OCI-LY7 (cell line): ENCODE results near the gene LCT. TPM values are rescaled to one million over a fixed set of nuclear protein-coding genes. Genes with fewer than 3 reads are reported as not detected.

Source experiments
- BruUV-seq: library from RNA; stranded (reverse); fragments of 400-500 nt; replicated peaks from 2 replicates; lab custom pipeline; 2021; lab: Mats Ljungman, UMichigan
- CTCF ChIA-PET: fragments of 300-600 bp; sonication (Branson Sonifier 250); formaldehyde crosslinking; loops from one replicate; lab custom pipeline; 2022; ENCODE audit warnings: antibody characterized with exemption; ENCODE audit not compliant: unreplicated experiment; lab: Charles Lee
- POLR2A ChIA-PET: fragments of 300-600 bp; sonication (Branson Sonifier 250); formaldehyde crosslinking; loops from one replicate; lab custom pipeline; 2022; ENCODE audit warnings: antibody characterized with exemption; lab: Charles Lee
- DNase-seq: peaks from one replicate; pipeline ENCODE4 v3.0.0-alpha.2; 2015; ENCODE audit warnings: low spot score
- H2AFZ ChIP-seq: fragments of 200-600 bp; sonication (generic), shearing (Covaris generic); 2 replicates; pipeline ENCODE4 v1.6.1; 2014; ENCODE audit warnings: mild to moderate bottlenecking, antibody characterized with exemption, low read length, moderate library complexity
- H3K27ac ChIP-seq: fragments of 200-600 bp; sonication (generic); 2 replicates; pipeline ENCODE4 v1.5.1; 2014; ENCODE audit warnings: mixed run types, low read depth, mild to moderate bottlenecking, moderate library complexity, low read length, inconsistent platforms; ENCODE audit not compliant: poor library complexity, severe bottlenecking
- H3K36me3 ChIP-seq: fragments of 200-600 bp; sonication (generic); 2 replicates; pipeline ENCODE4 v1.6.1; 2014; ENCODE audit warnings: mild to moderate bottlenecking, antibody characterized with exemption, low read length, moderate library complexity, mixed read lengths; ENCODE audit not compliant: insufficient read depth
- H3K4me1 ChIP-seq: fragments of 200-600 bp; sonication (generic); 2 replicates; pipeline ENCODE4 v1.5.1; 2014; ENCODE audit warnings: mild to moderate bottlenecking, low read length; ENCODE audit not compliant: insufficient read depth, poor library complexity, severe bottlenecking
- H3K4me2 ChIP-seq: fragments of 200-600 bp; sonication (generic); 2 replicates; pipeline ENCODE4 v1.6.1; 2014; ENCODE audit warnings: mild to moderate bottlenecking, low read length
- H3K4me3 ChIP-seq: fragments of 200-600 bp; sonication (generic); 2 replicates; pipeline ENCODE4 v1.5.1; 2014; ENCODE audit warnings: mild to moderate bottlenecking, low read depth, low read length; ENCODE audit not compliant: poor library complexity, severe bottlenecking
- H3K79me2 ChIP-seq: fragments of 200-600 bp; sonication (generic); 2 replicates; pipeline ENCODE4 v1.6.1; 2016; ENCODE audit warnings: low read depth, mild to moderate bottlenecking, low read length, moderate library complexity, mixed read lengths; ENCODE audit not compliant: insufficient read depth
- H3K9me2 ChIP-seq: fragments of 200-600 bp; sonication (generic); 2 replicates; pipeline ENCODE4 v1.6.1; 2016; ENCODE audit warnings: mild to moderate bottlenecking, low read length, mixed read lengths; ENCODE audit not compliant: insufficient read depth
- H3K9me3 ChIP-seq: fragments of 200-600 bp; sonication (generic); 2 replicates; pipeline ENCODE4 v1.6.1; 2014; ENCODE audit warnings: mild to moderate bottlenecking, mixed run types, low read length, mixed read lengths
- H4K20me1 ChIP-seq: fragments of 200-600 bp; sonication (generic); 2 replicates; pipeline ENCODE4 v1.6.1; 2014; ENCODE audit warnings: mild to moderate bottlenecking, antibody characterized with exemption, low read length, moderate library complexity, mixed read lengths; ENCODE audit not compliant: insufficient read depth
- CTCF ChIP-seq: fragments of 200-600 bp; sonication (generic); conservative IDR thresholded peaks from 2 replicates; pipeline ENCODE4 v1.5.1; 2014; ENCODE audit warnings: mild to moderate bottlenecking, antibody characterized with exemption, low read length, moderate library complexity, mixed read lengths
- EZH2phosphoT487 ChIP-seq: fragments of 200-600 bp; sonication (generic); IDR thresholded peaks from 2 replicates; pipeline ENCODE4 v1.6.1; 2018; ENCODE audit warnings: low read depth, borderline replicate concordance, mild to moderate bottlenecking, mixed run types, antibody characterized with exemption, low read length, moderate library complexity, mixed read lengths
- intact Hi-C: fragments of 100-400 bp; cut with micrococcal nuclease; formaldehyde crosslinking; loops from one replicate; pipeline ENCODE4 v1.10.0; 2022; ENCODE audit not compliant: unreplicated experiment
- total RNA-seq, 2 experiments: library from RNA; depleted of rRNA in 1 of 2; stranded (reverse); fragments of >200 nt in 1 of 2; shearing (Covaris generic) in 1 of 2; gene quantifications; 2 replicates each; pipeline ENCODE4 v1.2.3, GENCODE V29; 2014 to 2022

Gene LCT
- total RNA-seq, 2 experiments from 2014 or later, result 0.15 to 0.54 TPM

- no peak overlapping the region for H3K27ac ChIP-seq
- TF ChIP-seq EZH2phosphoT487, result no peak
- TF ChIP-seq CTCF, result no peak
- POLR2A ChIA-PET, result interaction anchor here (0.6 to 0.8 kb wide), 2 partner anchors 9 to 647 kb away, joined by 3 to 4 read pairs; no protein-coding TSS in a partner anchor
Observed at GRCh38 chr2:135791418-135792190, 45.4 kb downstream of the LCT start.

GRCh38 chr2:135790423-135790822 lies 46.6 kb downstream of the LCT start:
- BruUV-seq, result no TSS peak
- DNase-seq, result no peak
- Histone ChIP-seq H3K9me3 (no peaks in the 10 kb centered on the region), H3K79me2 (no peaks in the 10 kb centered on the region), H2AFZ (no peak overlapping the region), H3K9me2 (no peaks in the 10 kb centered on the region), H3K4me1 (peaks cover 9% of the 10 kb centered on the region), H3K36me3 (peaks cover 16% of the 10 kb centered on the region), H3K4me3 (no peak overlapping the region), H4K20me1 (no peaks in the 10 kb centered on the region), H3K27ac (no peak overlapping the region), H3K4me2 (no peak overlapping the region)
- CTCF ChIA-PET, result no interaction called here
- POLR2A ChIA-PET, result no interaction called here
- TF ChIP-seq EZH2phosphoT487 (no peak), CTCF (no peak)
- intact Hi-C loops, result no loop called here

More at GRCh38 chr2:135791418-135792190, 45.4 kb downstream of the LCT start:
- Histone ChIP-seq H2AFZ (no peak overlapping the region), H3K4me2 (no peak overlapping the region), H3K4me3 (no peak overlapping the region), H4K20me1 (no peaks in the 10 kb centered on the region), H3K9me3 (no peaks in the 10 kb centered on the region), H3K4me1 (peaks cover 9% of the 10 kb centered on the region), H3K36me3 (peaks cover 6% of the 10 kb centered on the region; the same call in 1 of the 2 replicates), H3K9me2 (no peaks in the 10 kb centered on the region), H3K79me2 (no peaks in the 10 kb centered on the region)
- no peak for DNase-seq
- intact Hi-C loops, result no loop called here
- no TSS peak for BruUV-seq
- CTCF ChIA-PET, result no interaction called here

- ChIA-PET POLR2A (interaction anchor here (0.6 to 0.7 kb wide), 4 partner anchors 24 to 728 kb away, joined by 3 to 5 read pairs (median 3); no protein-coding TSS in a partner anchor), CTCF (no interaction called here)
- Histone ChIP-seq H3K9me2 (no peaks in the 10 kb centered on the region), H4K20me1 (no peaks in the 10 kb centered on the region), H3K36me3 (peaks cover 52% of the 10 kb centered on the region), H3K4me3 (no peak overlapping the region), H3K4me1 (peaks cover 17% of the 10 kb centered on the region), H3K79me2 (no peaks in the 10 kb centered on the region), H2AFZ (no peak overlapping the region), H3K9me3 (no peaks in the 10 kb centered on the region), H3K4me2 (no peak overlapping the region), H3K27ac (no peak overlapping the region)
- intact Hi-C loops, result no loop called here
- TF ChIP-seq CTCF, result no peak
- TF ChIP-seq EZH2phosphoT487, result no peak
- BruUV-seq, result no TSS peak
- DNase-seq, result no peak
Observed at GRCh38 chr2:135786823-135787222, 50.2 kb downstream of the LCT start.
